GM18861 (cell line): ENCODE results near the gene ANKFY1.

Source experiments
- ATAC-seq: cut with Tn5 transposase; IDR thresholded peaks from one replicate; pipeline ENCODE4 v1.9.1; 2021; ENCODE audit not compliant: unreplicated experiment

The ANKFY1 gene

GRCh38 chr17:4179071-4179470 lies 84.7 kb downstream of the ANKFY1 start:
- no peak for ATAC-seq

GRCh38 chr17:4178651-4179050 lies 85.1 kb downstream of the ANKFY1 start:
- ATAC-seq, result no peak

- ATAC-seq, result no peak
Observed at GRCh38 chr17:4177806-4178205, 86.0 kb downstream of the ANKFY1 start.

- no peak for ATAC-seq
Observed at GRCh38 chr17:4176808-4177472, 86.8 kb downstream of the ANKFY1 start.

- ATAC-seq, result no peak
Observed at GRCh38 chr17:4175921-4176807, 87.6 kb downstream of the ANKFY1 start.

GRCh38 chr17:4174556-4174955 lies 89.2 kb downstream of the ANKFY1 start:
- ATAC-seq, result no peak

- no peak for ATAC-seq
Observed at GRCh38 chr17:4173781-4174180, 90.0 kb downstream of the ANKFY1 start.

GRCh38 chr17:4172356-4172755 lies 91.4 kb downstream of the ANKFY1 start:
- no peak for ATAC-seq

GRCh38 chr17:4170639-4171280 lies 93.0 kb downstream of the ANKFY1 start:
- ATAC-seq, result no peak

- no peak for ATAC-seq
Observed at GRCh38 chr17:4167786-4168185, 96.0 kb downstream of the ANKFY1 start.

GRCh38 chr17:4166419-4166818 lies 97.4 kb downstream of the ANKFY1 start:
- no peak for ATAC-seq

- no peak for ATAC-seq
Observed at GRCh38 chr17:4165301-4166010, 98.3 kb downstream of the ANKFY1 start.

GRCh38 chr17:4163951-4164350 lies 99.8 kb downstream of the ANKFY1 start:
- ATAC-seq, result no peak

- no peak for ATAC-seq
Observed at GRCh38 chr17:4162775-4163466, 100.9 kb downstream of the ANKFY1 start.

- no peak for ATAC-seq
Observed at GRCh38 chr17:4162321-4162720, 101.5 kb downstream of the ANKFY1 start.

- no peak for ATAC-seq
Observed at GRCh38 chr17:4161967-4162305, 101.8 kb downstream of the ANKFY1 start.

- no peak for ATAC-seq
Observed at GRCh38 chr17:4161192-4161966, 102.4 kb downstream of the ANKFY1 start.

GRCh38 chr17:4160294-4160859 lies 103.4 kb downstream of the ANKFY1 start:
- ATAC-seq, result no peak

- no peak for ATAC-seq
Observed at GRCh38 chr17:4159761-4160160, 104.0 kb downstream of the ANKFY1 start.
